HG03571 (cell line): Measurements from ENCODE around the gene PANX2.

ENCODE experiments used
- ATAC-seq: cut with Tn5 transposase; IDR thresholded peaks from one replicate; pipeline ENCODE4 v1.9.1; 2021; ENCODE audit not compliant: unreplicated experiment

The PANX2 gene

GRCh38 chr22:50183141-50183971 is 12.8 kb downstream of the PANX2 start:
- no peak for ATAC-seq

- no peak for ATAC-seq
These were observed 13.7 kb downstream of the PANX2 start for GRCh38 chr22:50184004-50184901.

- no peak for ATAC-seq
These were observed 14.4 kb downstream of the PANX2 start for GRCh38 chr22:50184902-50185374.

GRCh38 chr22:50185375-50186087 is 15.0 kb downstream of the PANX2 start, which contains the start of gene TRABD:
TSS of gene TRABD (plus strand) at chr22:50185913. CDS start at chr22:50193061, 7,148 bp downstream.
- no peak for ATAC-seq

- no peak for ATAC-seq
These were observed 15.7 kb downstream of the PANX2 start for GRCh38 chr22:50186181-50186714.

GRCh38 chr22:50186761-50187523 is 16.4 kb downstream of the PANX2 start:
- ATAC-seq = no peak

GRCh38 chr22:50188356-50188755 is 17.8 kb downstream of the PANX2 start:
- ATAC-seq = no peak

GRCh38 chr22:50189184-50189848 is 18.8 kb downstream of the PANX2 start:
- no peak for ATAC-seq

- no peak for ATAC-seq
These were observed 19.3 kb downstream of the PANX2 start for GRCh38 chr22:50189849-50190181.

GRCh38 chr22:50190182-50190940 is 19.8 kb downstream of the PANX2 start:
- ATAC-seq = peak; percentile 34

GRCh38 chr22:50190941-50191741 is 20.6 kb downstream of the PANX2 start:
- ATAC-seq = no peak

- no peak for ATAC-seq
These were observed 22.1 kb downstream of the PANX2 start for GRCh38 chr22:50192436-50193204.

- ATAC-seq = no peak
These were observed 23.1 kb downstream of the PANX2 start for GRCh38 chr22:50193621-50194020.

GRCh38 chr22:50194037-50194805 is 23.7 kb downstream of the PANX2 start:
- ATAC-seq = no peak

GRCh38 chr22:50196256-50196655 is 25.7 kb downstream of the PANX2 start:
- no peak for ATAC-seq

GRCh38 chr22:50197000-50197800 is 26.7 kb downstream of the PANX2 start:
- ATAC-seq = no peak
